IMR-90 (cell line): ENCODE results near the gene PDE4C.

Source experiments
- CEBPB ChIP-seq: IDR thresholded peaks from 2 replicates; pipeline ENCODE4 v1.6.1; 2012; ENCODE audit warnings: low read depth, low read length, improper control_type of control experiment
- MAZ ChIP-seq: IDR thresholded peaks from 2 replicates; pipeline ENCODE4 v1.6.1; 2012; ENCODE audit warnings: low read depth, mild to moderate bottlenecking, low read length, improper control_type of control experiment, moderate library complexity, borderline replicate concordance
- POLR2A ChIP-seq: IDR thresholded peaks from 2 replicates; pipeline ENCODE4 v1.6.1; 2012; ENCODE audit warnings: mild to moderate bottlenecking, low read depth, low read length
- RAD21 ChIP-seq: IDR thresholded peaks from 2 replicates; pipeline ENCODE4 v1.6.1; 2012; ENCODE audit warnings: low read length, improper control_type of control experiment
- SMC3 ChIP-seq: fragments of 150-350 bp; IDR thresholded peaks from 2 replicates; pipeline ENCODE4 v1.6.1; 2016; ENCODE audit warnings: low read depth, mild to moderate bottlenecking, antibody characterized with exemption, low read length, moderate library complexity
- TF ChIP-seq, protein P1 (sequence below): conservative IDR thresholded peaks from 2 replicates; pipeline ENCODE4 v1.5.1; 2012; ENCODE audit warnings: mild to moderate bottlenecking, low read depth, low read length, improper control_type of control experiment
- TF ChIP-seq, protein P2 (sequence below): fragments of 150-350 bp; IDR thresholded peaks from 2 replicates; pipeline ENCODE4 v1.6.1; 2017; ENCODE audit warnings: mild to moderate bottlenecking, antibody characterized with exemption, low read length, low read depth
- TF ChIP-seq, protein P3 (sequence below): fragments of 150-350 bp; IDR thresholded peaks from 2 replicates; pipeline ENCODE4 v1.6.1; 2016; ENCODE audit warnings: low read depth, mild to moderate bottlenecking, low read length, moderate library complexity, borderline replicate concordance

DNA sequence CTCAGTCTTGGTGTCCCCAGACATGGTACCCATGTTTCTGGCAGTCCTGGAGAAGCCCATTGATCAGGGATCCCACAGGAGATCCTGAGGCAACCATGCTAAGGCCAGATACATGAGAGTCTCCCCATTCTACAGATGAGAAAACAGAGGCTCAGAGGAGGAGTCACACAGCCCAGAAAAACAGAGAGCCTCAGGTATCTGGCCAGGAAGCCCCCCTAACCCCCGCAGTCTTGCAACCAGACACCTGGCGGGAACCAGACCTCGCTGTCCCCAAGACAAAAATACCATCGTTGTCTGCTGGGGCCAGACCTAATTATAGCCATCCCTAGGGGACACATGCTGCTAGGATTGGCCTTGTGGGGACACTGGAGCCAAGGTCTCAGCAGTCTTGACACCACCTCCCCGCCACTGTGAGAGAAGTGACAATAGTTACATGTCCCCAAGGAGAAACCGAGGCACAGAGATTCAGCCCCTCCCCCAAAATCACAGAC is 1.6 kb upstream of the PDE4C start:
- TF ChIP-seq, protein P1, sequence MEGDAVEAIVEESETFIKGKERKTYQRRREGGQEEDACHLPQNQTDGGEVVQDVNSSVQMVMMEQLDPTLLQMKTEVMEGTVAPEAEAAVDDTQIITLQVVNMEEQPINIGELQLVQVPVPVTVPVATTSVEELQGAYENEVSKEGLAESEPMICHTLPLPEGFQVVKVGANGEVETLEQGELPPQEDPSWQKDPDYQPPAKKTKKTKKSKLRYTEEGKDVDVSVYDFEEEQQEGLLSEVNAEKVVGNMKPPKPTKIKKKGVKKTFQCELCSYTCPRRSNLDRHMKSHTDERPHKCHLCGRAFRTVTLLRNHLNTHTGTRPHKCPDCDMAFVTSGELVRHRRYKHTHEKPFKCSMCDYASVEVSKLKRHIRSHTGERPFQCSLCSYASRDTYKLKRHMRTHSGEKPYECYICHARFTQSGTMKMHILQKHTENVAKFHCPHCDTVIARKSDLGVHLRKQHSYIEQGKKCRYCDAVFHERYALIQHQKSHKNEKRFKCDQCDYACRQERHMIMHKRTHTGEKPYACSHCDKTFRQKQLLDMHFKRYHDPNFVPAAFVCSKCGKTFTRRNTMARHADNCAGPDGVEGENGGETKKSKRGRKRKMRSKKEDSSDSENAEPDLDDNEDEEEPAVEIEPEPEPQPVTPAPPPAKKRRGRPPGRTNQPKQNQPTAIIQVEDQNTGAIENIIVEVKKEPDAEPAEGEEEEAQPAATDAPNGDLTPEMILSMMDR: no peak
- TF ChIP-seq RAD21 (no peak), SMC3 (no peak), CEBPB (no peak), POLR2A (no peak), MAZ (no peak)
- TF ChIP-seq, protein P2, sequence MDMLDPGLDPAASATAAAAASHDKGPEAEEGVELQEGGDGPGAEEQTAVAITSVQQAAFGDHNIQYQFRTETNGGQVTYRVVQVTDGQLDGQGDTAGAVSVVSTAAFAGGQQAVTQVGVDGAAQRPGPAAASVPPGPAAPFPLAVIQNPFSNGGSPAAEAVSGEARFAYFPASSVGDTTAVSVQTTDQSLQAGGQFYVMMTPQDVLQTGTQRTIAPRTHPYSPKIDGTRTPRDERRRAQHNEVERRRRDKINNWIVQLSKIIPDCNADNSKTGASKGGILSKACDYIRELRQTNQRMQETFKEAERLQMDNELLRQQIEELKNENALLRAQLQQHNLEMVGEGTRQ: no peak
- TF ChIP-seq, protein P3, sequence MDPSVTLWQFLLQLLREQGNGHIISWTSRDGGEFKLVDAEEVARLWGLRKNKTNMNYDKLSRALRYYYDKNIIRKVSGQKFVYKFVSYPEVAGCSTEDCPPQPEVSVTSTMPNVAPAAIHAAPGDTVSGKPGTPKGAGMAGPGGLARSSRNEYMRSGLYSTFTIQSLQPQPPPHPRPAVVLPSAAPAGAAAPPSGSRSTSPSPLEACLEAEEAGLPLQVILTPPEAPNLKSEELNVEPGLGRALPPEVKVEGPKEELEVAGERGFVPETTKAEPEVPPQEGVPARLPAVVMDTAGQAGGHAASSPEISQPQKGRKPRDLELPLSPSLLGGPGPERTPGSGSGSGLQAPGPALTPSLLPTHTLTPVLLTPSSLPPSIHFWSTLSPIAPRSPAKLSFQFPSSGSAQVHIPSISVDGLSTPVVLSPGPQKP: no peak
